GM12891 (cell line): Measurements from ENCODE around the gene TAPBP.

ENCODE experiments used
- PAX5 ChIP-seq: IDR thresholded peaks from 2 replicates; pipeline ENCODE4 v1.6.1; 2011; ENCODE audit warnings: low read length, moderate library complexity, mild to moderate bottlenecking; ENCODE audit not compliant: insufficient read depth, severe bottlenecking
- POLR2A ChIP-seq: IDR thresholded peaks from 2 replicates; pipeline ENCODE4 v1.6.1; 2011; ENCODE audit warnings: low read depth, low read length, control low read depth
- POLR2AphosphoS5 ChIP-seq: IDR thresholded peaks from 2 replicates; pipeline ENCODE4 v1.6.1; 2011; ENCODE audit warnings: low read depth, low read length, control low read depth
- TAF1 ChIP-seq: IDR thresholded peaks from 2 replicates; pipeline ENCODE4 v1.6.1; 2011; ENCODE audit warnings: low read depth, low read length, control low read depth

DNA sequence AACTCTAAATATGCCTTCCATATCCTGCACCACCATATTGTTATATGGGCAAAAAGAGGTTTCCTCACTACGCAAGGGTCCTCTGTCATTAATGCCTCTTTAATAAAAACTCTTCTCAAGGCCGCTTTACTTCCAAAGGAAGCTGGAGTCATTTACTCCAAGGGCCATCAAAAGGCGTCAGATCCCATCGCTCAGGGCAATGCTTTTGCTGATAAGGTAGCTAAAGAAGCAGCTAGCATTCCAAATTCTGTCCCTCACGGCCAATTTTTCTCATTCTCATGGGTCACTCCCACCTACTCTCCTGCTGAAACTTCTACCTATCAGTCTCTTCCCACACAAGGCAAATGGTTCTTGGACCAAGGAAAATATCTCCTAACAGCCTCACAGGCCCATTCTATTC lies 33.9 kb upstream of the TAPBP start:
- TF ChIP-seq POLR2AphosphoS5 (no peak), TAF1 (no peak), POLR2A (no peak), PAX5 (no peak)
